Neural progenitor cell (in vitro differentiated cells): ENCODE measurements around the gene AFF2. TPM values are rescaled to one million over a fixed set of nuclear protein-coding genes. Genes with fewer than 3 reads are reported as not detected.

ENCODE experiments used
- DNase-seq: peaks from one replicate; pipeline ENCODE4 v3.0.0-alpha.2; 2016; ENCODE audit warnings: low spot score
- H2AFZ ChIP-seq: fragments of 200-600 bp; sonication (generic); replicated peaks from 2 replicates; pipeline ENCODE4 v1.6.1; 2016; ENCODE audit warnings: antibody characterized with exemption
- H3F3A ChIP-seq: fragments of 200-600 bp; sonication (generic); 2 replicates; pipeline ENCODE4 v1.6.1; 2016; ENCODE audit warnings: antibody characterized with exemption, low read depth
- H3K27ac ChIP-seq: fragments of 200-600 bp; sonication (generic); 2 replicates; pipeline ENCODE4 v1.5.1; 2016; ENCODE audit warnings: mild to moderate bottlenecking
- H3K27me3 ChIP-seq: fragments of 200-600 bp; sonication (generic); 2 replicates; pipeline ENCODE4 v1.6.1; 2016; ENCODE audit warnings: mild to moderate bottlenecking, moderate library complexity
- H3K36me3 ChIP-seq: fragments of 200-600 bp; sonication (generic); 2 replicates; pipeline ENCODE4 v1.5.1; 2016
- H3K4me1 ChIP-seq: fragments of 200-600 bp; sonication (generic); 2 replicates; pipeline ENCODE4 v1.6.1; 2016; ENCODE audit warnings: mixed run types
- H3K4me2 ChIP-seq: fragments of 200-600 bp; sonication (generic); 2 replicates; pipeline ENCODE4 v1.6.1; 2016
- H3K4me3 ChIP-seq: fragments of 200-600 bp; sonication (generic); 2 replicates; pipeline ENCODE4 v1.5.1; 2016
- H3K79me2 ChIP-seq: fragments of 200-600 bp; sonication (generic); 2 replicates; pipeline ENCODE4 v1.6.1; 2016; ENCODE audit warnings: low read depth
- H3K9ac ChIP-seq: fragments of 200-600 bp; sonication (generic); 2 replicates; pipeline ENCODE4 v1.6.1; 2016
- H3K9me3 ChIP-seq: fragments of 200-600 bp; sonication (generic); 2 replicates; pipeline ENCODE4 v1.5.1; 2016; ENCODE audit warnings: low read depth
- H4K20me1 ChIP-seq: fragments of 200-600 bp; sonication (generic); 2 replicates; pipeline ENCODE4 v1.6.1; 2016; ENCODE audit warnings: low read depth
- H3K27ac Mint-ChIP-seq: 3 replicates; pipeline ENCODE4 v1.8.0; 2021; ENCODE audit warnings: mixed read lengths
- H3K27me3 Mint-ChIP-seq: 2 replicates; pipeline ENCODE4 v1.8.0; 2022; ENCODE audit warnings: low read depth, mild to moderate bottlenecking, inconsistent platforms, moderate library complexity, mixed read lengths; ENCODE audit not compliant: insufficient read depth
- H3K36me3 Mint-ChIP-seq: 3 replicates; pipeline ENCODE4 v1.8.0; 2021; ENCODE audit warnings: mixed read lengths
- H3K4me1 Mint-ChIP-seq: 3 replicates; pipeline ENCODE4 v1.8.0; 2021; ENCODE audit warnings: mixed read lengths
- H3K4me3 Mint-ChIP-seq: 3 replicates; pipeline ENCODE4 v1.8.0; 2021; ENCODE audit warnings: mild to moderate bottlenecking, moderate library complexity, mixed read lengths
- H3K9me3 Mint-ChIP-seq: 3 replicates; pipeline ENCODE4 v1.8.0; 2020; ENCODE audit warnings: mixed read lengths
- EZH2 ChIP-seq: fragments of 200-600 bp; sonication (generic); IDR thresholded peaks from 2 replicates; pipeline ENCODE4 v1.6.1; 2017; ENCODE audit warnings: antibody characterized with exemption, mild to moderate bottlenecking, moderate library complexity
- EZH2phosphoT487 ChIP-seq: fragments of 200-600 bp; sonication (generic); IDR thresholded peaks from 2 replicates; pipeline ENCODE4 v1.6.1; 2017; ENCODE audit warnings: antibody characterized with exemption
- total RNA-seq: library from RNA; depleted of rRNA; stranded (reverse); fragments of >200 nt; gene quantifications from 2 replicates; pipeline ENCODE4 v1.2.3, GENCODE V29; 2015; ENCODE audit warnings: low replicate concordance
- TF ChIP-seq, protein P1 (sequence below): fragments of 200-600 bp; sonication (generic); IDR thresholded peaks from 2 replicates; pipeline ENCODE4 v1.5.1; 2017; ENCODE audit warnings: antibody characterized with exemption, mild to moderate bottlenecking

AFF2 gene
- total RNA-seq, 1 donor from 2014 or later = 13.5 TPM

DNA sequence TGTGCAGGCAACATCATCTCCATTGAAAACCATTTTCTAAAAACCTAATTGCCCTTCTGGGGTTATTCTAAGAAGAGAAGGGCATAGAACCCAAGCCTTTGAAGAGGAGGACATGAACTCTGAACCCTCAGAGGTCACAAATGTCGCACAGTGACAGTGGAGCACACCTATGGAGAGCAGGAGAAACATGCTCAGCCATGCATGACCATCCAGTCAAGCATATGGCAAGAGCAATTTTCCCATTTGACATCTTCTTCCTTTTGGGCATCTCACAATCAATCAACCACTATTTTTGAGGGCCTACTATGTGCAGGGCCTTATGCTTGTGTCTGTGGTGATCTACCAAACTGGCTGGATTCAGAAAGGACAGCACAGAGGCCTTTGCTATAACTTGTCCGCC lies 30.1 kb upstream of the AFF2 start:
- Mint-ChIP-seq H3K9me3 (peaks cover 7% of the 10 kb centered on the region), H3K36me3 (no peaks in the 10 kb centered on the region), H3K4me1 (no peaks in the 10 kb centered on the region), H3K27me3 (no peaks in the 10 kb centered on the region), H3K4me3 (no peak overlapping the region), H3K27ac (no peak overlapping the region)
- Histone ChIP-seq H3K9me3 (no peaks in the 10 kb centered on the region), H3K4me1 (no peaks in the 10 kb centered on the region), H3F3A (no peaks in the 10 kb centered on the region), H3K4me3 (no peak overlapping the region), H2AFZ (no peak overlapping the region), H3K27me3 (no peaks in the 10 kb centered on the region), H3K27ac (no peak overlapping the region), H4K20me1 (no peaks in the 10 kb centered on the region), H3K4me2 (no peak overlapping the region), H3K79me2 (no peaks in the 10 kb centered on the region), H3K36me3 (no peaks in the 10 kb centered on the region), H3K9ac (no peak overlapping the region)
- DNase-seq = no peak
- TF ChIP-seq EZH2 (no peak), EZH2phosphoT487 (no peak)
- TF ChIP-seq, protein P1, sequence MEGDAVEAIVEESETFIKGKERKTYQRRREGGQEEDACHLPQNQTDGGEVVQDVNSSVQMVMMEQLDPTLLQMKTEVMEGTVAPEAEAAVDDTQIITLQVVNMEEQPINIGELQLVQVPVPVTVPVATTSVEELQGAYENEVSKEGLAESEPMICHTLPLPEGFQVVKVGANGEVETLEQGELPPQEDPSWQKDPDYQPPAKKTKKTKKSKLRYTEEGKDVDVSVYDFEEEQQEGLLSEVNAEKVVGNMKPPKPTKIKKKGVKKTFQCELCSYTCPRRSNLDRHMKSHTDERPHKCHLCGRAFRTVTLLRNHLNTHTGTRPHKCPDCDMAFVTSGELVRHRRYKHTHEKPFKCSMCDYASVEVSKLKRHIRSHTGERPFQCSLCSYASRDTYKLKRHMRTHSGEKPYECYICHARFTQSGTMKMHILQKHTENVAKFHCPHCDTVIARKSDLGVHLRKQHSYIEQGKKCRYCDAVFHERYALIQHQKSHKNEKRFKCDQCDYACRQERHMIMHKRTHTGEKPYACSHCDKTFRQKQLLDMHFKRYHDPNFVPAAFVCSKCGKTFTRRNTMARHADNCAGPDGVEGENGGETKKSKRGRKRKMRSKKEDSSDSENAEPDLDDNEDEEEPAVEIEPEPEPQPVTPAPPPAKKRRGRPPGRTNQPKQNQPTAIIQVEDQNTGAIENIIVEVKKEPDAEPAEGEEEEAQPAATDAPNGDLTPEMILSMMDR = no peak

DNA sequence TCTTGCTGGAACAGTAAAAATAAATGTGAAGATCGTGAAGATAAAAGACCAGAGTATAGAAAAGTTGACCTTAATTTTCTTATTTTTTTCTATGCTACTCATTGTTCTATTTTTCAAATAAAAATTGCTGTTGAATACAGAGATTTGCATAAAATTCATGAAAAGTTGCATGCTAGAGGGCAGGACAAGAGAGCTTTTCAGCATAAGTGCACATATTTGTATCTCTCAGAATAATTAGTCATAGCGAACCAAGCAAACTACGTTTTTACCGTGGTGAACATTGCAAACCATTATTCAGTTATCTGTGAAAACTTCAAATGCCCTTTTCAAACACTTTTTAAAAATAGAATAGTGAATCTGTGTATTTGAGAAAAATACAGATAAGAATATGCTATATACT lies 26.4 kb upstream of the AFF2 start:
- H3K36me3 Mint-ChIP-seq = no peaks in the 10 kb centered on the region

DNA sequence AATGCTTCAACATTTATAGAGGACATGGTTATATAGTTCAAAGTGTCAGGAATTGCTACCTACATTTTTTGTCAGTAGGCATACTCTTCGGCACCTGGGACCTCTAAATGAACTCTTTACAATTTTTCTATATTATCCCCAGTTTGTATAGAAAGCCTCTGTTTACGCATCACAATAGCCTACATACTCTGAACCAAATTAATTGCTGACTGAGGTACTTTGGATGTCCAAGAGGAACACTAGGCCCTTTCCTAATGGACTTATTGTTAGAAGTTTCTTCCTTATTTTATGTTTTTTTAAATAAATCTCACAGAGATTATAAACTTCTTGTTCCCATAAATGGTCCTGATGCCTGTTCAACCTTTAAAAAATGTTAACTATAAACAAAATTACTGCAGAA lies 8.4 kb upstream of the AFF2 start:
- no peak for DNase-seq
- H3K27me3 Mint-ChIP-seq = peaks cover 3% of the 10 kb centered on the region

More for the DNA sequence above, 26.4 kb upstream of the AFF2 start:
- no peaks in the 10 kb centered on the region for H3K36me3 ChIP-seq
- H3K27ac ChIP-seq = no peak overlapping the region
- no peaks in the 10 kb centered on the region for H3K4me1 ChIP-seq
- no peak overlapping the region for H3K4me3 ChIP-seq
- H3K79me2 ChIP-seq = no peaks in the 10 kb centered on the region
- no peaks in the 10 kb centered on the region for H3F3A ChIP-seq
- H3K9me3 ChIP-seq = no peaks in the 10 kb centered on the region
- no peak overlapping the region for H2AFZ ChIP-seq
- H3K27me3 ChIP-seq = no peaks in the 10 kb centered on the region
- no peaks in the 10 kb centered on the region for H3K27me3 Mint-ChIP-seq
- H3K4me2 ChIP-seq = no peak overlapping the region
- no peak for TF ChIP-seq EZH2
- TF ChIP-seq, protein P1 = no peak
- no peak overlapping the region for H3K27ac Mint-ChIP-seq
- H3K4me1 Mint-ChIP-seq = no peaks in the 10 kb centered on the region
- no peaks in the 10 kb centered on the region for H4K20me1 ChIP-seq
- peaks cover 4% of the 10 kb centered on the region for H3K9me3 Mint-ChIP-seq
- H3K9ac ChIP-seq = no peak overlapping the region
- no peak for DNase-seq
- no peak overlapping the region for H3K4me3 Mint-ChIP-seq

More for the DNA sequence above, 8.4 kb upstream of the AFF2 start:
- H3K4me3 ChIP-seq = no peak overlapping the region
- H3F3A ChIP-seq = no peaks in the 10 kb centered on the region
- H3K4me1 ChIP-seq = no peaks in the 10 kb centered on the region
- no peaks in the 10 kb centered on the region for H3K79me2 ChIP-seq
- no peak overlapping the region for H3K9ac ChIP-seq
- no peaks in the 10 kb centered on the region for H3K27me3 ChIP-seq
- H3K27ac ChIP-seq = no peak overlapping the region
- Mint-ChIP-seq H3K4me3 (no peak overlapping the region), H3K9me3 (no peaks in the 10 kb centered on the region), H3K27ac (no peak overlapping the region), H3K36me3 (no peaks in the 10 kb centered on the region), H3K4me1 (no peaks in the 10 kb centered on the region)
- no peak overlapping the region for H3K4me2 ChIP-seq
- H3K9me3 ChIP-seq = no peaks in the 10 kb centered on the region
- H3K36me3 ChIP-seq = no peaks in the 10 kb centered on the region
- no peaks in the 10 kb centered on the region for H4K20me1 ChIP-seq
- no peak overlapping the region for H2AFZ ChIP-seq
- TF ChIP-seq, protein P1 = no peak
- TF ChIP-seq EZH2phosphoT487 (no peak), EZH2 (no peak)
